Skin of body (tissue), 2 donors: ENCODE data around the gene ODAD2. TPM values are rescaled to one million over a fixed set of nuclear protein-coding genes. Genes with fewer than 3 reads are reported as not detected.

ENCODE experiments used
- DNase-seq: peaks from one replicate; lab custom pipeline; 2025; lab: John Stamatoyannopoulos, UW
- total RNA-seq: library from RNA; depleted of rRNA; stranded (reverse); fragments of >200 nt; gene quantifications from one replicate; pipeline ENCODE4 v1.2.3, GENCODE V29; 2014

ODAD2 gene
- total RNA-seq, 1 donor from 2014 or later, result 0.69 TPM

- DNase-seq, result no peak
These were observed 160.0 kb downstream of the ODAD2 start for GRCh38 chr10:27838901-27839300.

- DNase-seq, result peak; percentile 18
These were observed 160.5 kb downstream of the ODAD2 start for GRCh38 chr10:27838361-27838760.

GRCh38 chr10:27834476-27834875 is 164.4 kb downstream of the ODAD2 start:
- no peak for DNase-seq

- no peak for DNase-seq
These were observed 165.1 kb downstream of the ODAD2 start for GRCh38 chr10:27833792-27834191.

- no peak for DNase-seq
These were observed 166.1 kb downstream of the ODAD2 start for GRCh38 chr10:27832826-27833225.

- no peak for DNase-seq
These were observed 172.5 kb downstream of the ODAD2 start for GRCh38 chr10:27826369-27826768.

GRCh38 chr10:27822301-27822700 is 176.6 kb downstream of the ODAD2 start:
- peak; percentile 50 for DNase-seq

- DNase-seq, result no peak
These were observed 178.2 kb downstream of the ODAD2 start for GRCh38 chr10:27820637-27821036.

GRCh38 chr10:27819781-27820531 is 178.9 kb downstream of the ODAD2 start:
- DNase-seq, result no peak

GRCh38 chr10:27816320-27816719 is 182.6 kb downstream of the ODAD2 start:
- no peak for DNase-seq

GRCh38 chr10:27815846-27816245 is 183.0 kb downstream of the ODAD2 start:
- no peak for DNase-seq

- no peak for DNase-seq
These were observed 183.6 kb downstream of the ODAD2 start for GRCh38 chr10:27815261-27815660.

- DNase-seq, result no peak
These were observed 193.7 kb downstream of the ODAD2 start for GRCh38 chr10:27805180-27805579.

GRCh38 chr10:27804136-27804535 is 194.7 kb downstream of the ODAD2 start:
- DNase-seq, result no peak

- DNase-seq, result no peak
These were observed 197.6 kb downstream of the ODAD2 start for GRCh38 chr10:27801171-27801785.

- DNase-seq, result no peak
These were observed 199.8 kb downstream of the ODAD2 start for GRCh38 chr10:27799046-27799445.

- no peak for DNase-seq
These were observed 204.7 kb downstream of the ODAD2 start for GRCh38 chr10:27794157-27794556.

GRCh38 chr10:27792216-27792615 is 206.7 kb downstream of the ODAD2 start:
- no peak for DNase-seq

GRCh38 chr10:27784272-27784671 is 214.6 kb downstream of the ODAD2 start:
- DNase-seq, result no peak

GRCh38 chr10:27783660-27784059 is 215.2 kb downstream of the ODAD2 start:
- DNase-seq, result no peak

GRCh38 chr10:27779462-27780015 is 219.3 kb downstream of the ODAD2 start:
- peak; percentile 11 for DNase-seq

GRCh38 chr10:27774831-27775230 is 224.0 kb downstream of the ODAD2 start:
- DNase-seq, result no peak

- DNase-seq, result no peak
These were observed 227.6 kb downstream of the ODAD2 start for GRCh38 chr10:27771231-27771630.
